Endothelial cell (in vitro differentiated cells): Measurements from ENCODE around the gene PYGO1. TPM values are rescaled to one million over a fixed set of nuclear protein-coding genes. Genes with fewer than 3 reads are reported as not detected.

Source experiments
- DNase-seq: peaks from one replicate; pipeline ENCODE4 v3.0.0; 2021; ENCODE audit warnings: low spot score
- H3K27ac Mint-ChIP-seq: one replicate; pipeline ENCODE4 v1.8.0; 2021; ENCODE audit warnings: mixed read lengths, inconsistent platforms; ENCODE audit not compliant: unreplicated experiment
- H3K27me3 Mint-ChIP-seq: one replicate; pipeline ENCODE4 v1.8.0; 2021; ENCODE audit warnings: mild to moderate bottlenecking, moderate library complexity, mixed read lengths, inconsistent platforms; ENCODE audit not compliant: unreplicated experiment
- H3K36me3 Mint-ChIP-seq: one replicate; pipeline ENCODE4 v1.8.0; 2021; ENCODE audit warnings: mild to moderate bottlenecking, low read depth, mixed read lengths, inconsistent platforms; ENCODE audit not compliant: unreplicated experiment
- H3K4me1 Mint-ChIP-seq: one replicate; pipeline ENCODE4 v1.8.0; 2021; ENCODE audit warnings: mild to moderate bottlenecking, mixed read lengths, inconsistent platforms; ENCODE audit not compliant: unreplicated experiment
- H3K4me3 Mint-ChIP-seq: one replicate; pipeline ENCODE4 v1.8.0; 2021; ENCODE audit warnings: mild to moderate bottlenecking, mixed read lengths, inconsistent platforms; ENCODE audit not compliant: unreplicated experiment
- H3K9me3 Mint-ChIP-seq: one replicate; pipeline ENCODE4 v1.8.0; 2021; ENCODE audit warnings: mixed read lengths, inconsistent platforms; ENCODE audit not compliant: unreplicated experiment
- total RNA-seq: library from RNA; stranded (reverse); fragmentation: NEBNext Ultra II Directional; extraction: Animal tissue kit (Norgen Biotek cat#: 25700); gene quantifications from one replicate; pipeline ENCODE4 v1.2.1, GENCODE V29; 2021; ENCODE audit not compliant: unreplicated experiment
- TF ChIP-seq, protein P1 (sequence below): fragments of 200-600 bp; sonication (generic); IDR thresholded peaks from one replicate; pipeline ENCODE4 v1.5.0; 2021; ENCODE audit warnings: antibody characterized with exemption; ENCODE audit not compliant: unreplicated experiment

PYGO1 gene
- total RNA-seq, 1 donor from 2014 or later: 1.5 TPM

DNA sequence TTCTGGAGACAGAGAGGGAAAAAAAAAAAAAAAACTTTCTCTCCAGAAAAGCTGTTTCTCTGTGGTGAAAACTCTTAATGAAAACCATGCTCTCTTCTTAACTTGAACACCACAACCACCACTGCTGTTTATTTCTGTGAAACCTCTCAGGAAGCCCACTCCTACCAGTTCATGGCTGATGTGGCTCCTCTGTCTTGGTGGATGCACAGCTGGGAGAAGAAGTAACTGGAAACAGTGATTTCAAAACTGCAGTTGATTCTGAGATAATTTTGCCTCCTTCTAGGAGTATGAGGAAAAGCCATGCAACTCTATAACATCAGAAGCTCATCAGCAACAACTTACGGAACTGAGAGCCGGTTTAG is 40.2 kb upstream of the PYGO1 start:
- H3K27me3 Mint-ChIP-seq: peaks cover 3% of the 10 kb centered on the region
- H3K4me1 Mint-ChIP-seq: peaks cover 4% of the 10 kb centered on the region
- H3K36me3 Mint-ChIP-seq: peaks cover 27% of the 10 kb centered on the region
- H3K27ac Mint-ChIP-seq: no peak overlapping the region
- TF ChIP-seq, protein P1, sequence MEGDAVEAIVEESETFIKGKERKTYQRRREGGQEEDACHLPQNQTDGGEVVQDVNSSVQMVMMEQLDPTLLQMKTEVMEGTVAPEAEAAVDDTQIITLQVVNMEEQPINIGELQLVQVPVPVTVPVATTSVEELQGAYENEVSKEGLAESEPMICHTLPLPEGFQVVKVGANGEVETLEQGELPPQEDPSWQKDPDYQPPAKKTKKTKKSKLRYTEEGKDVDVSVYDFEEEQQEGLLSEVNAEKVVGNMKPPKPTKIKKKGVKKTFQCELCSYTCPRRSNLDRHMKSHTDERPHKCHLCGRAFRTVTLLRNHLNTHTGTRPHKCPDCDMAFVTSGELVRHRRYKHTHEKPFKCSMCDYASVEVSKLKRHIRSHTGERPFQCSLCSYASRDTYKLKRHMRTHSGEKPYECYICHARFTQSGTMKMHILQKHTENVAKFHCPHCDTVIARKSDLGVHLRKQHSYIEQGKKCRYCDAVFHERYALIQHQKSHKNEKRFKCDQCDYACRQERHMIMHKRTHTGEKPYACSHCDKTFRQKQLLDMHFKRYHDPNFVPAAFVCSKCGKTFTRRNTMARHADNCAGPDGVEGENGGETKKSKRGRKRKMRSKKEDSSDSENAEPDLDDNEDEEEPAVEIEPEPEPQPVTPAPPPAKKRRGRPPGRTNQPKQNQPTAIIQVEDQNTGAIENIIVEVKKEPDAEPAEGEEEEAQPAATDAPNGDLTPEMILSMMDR: no peak
- no peaks in the 10 kb centered on the region for H3K9me3 Mint-ChIP-seq
- H3K4me3 Mint-ChIP-seq: no peak overlapping the region
- DNase-seq: no peak

DNA sequence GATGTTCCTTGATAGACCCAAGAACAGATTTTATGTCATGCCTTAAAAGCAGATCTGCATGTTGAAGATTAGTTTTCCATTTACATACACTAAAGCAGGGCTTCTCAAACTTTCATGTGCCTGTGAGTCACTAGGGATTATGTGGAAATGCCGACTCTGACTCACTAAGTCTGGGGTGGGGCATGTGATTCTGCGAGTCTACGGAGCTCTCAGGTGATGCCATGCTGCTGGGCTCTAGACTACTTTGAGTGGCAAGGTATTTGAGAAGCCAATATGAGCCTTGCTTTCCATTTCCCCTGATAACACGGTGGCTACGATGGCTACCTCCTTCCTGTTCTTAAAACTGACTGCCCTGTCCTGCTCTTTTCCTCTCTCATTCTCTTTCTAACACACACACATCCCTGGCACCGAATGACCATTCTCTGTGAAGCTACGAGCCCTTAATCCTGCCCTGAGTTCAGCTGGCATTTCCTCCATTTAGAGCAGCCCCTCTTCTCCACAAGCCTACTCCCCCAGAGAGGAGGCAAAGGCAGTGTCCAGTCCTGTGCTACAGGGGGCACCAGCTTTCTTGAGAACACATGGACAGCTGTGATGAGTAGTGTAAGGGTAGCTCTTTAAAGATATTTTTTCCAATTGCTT is 39.7 kb upstream of the PYGO1 start:
- peaks cover 27% of the 10 kb centered on the region for H3K36me3 Mint-ChIP-seq
- no peak overlapping the region for H3K27ac Mint-ChIP-seq
- no peak overlapping the region for H3K4me3 Mint-ChIP-seq
- DNase-seq: no peak
- TF ChIP-seq, protein P1: no peak
- no peaks in the 10 kb centered on the region for H3K9me3 Mint-ChIP-seq
- H3K4me1 Mint-ChIP-seq: peaks cover 4% of the 10 kb centered on the region
- peaks cover 3% of the 10 kb centered on the region for H3K27me3 Mint-ChIP-seq

DNA sequence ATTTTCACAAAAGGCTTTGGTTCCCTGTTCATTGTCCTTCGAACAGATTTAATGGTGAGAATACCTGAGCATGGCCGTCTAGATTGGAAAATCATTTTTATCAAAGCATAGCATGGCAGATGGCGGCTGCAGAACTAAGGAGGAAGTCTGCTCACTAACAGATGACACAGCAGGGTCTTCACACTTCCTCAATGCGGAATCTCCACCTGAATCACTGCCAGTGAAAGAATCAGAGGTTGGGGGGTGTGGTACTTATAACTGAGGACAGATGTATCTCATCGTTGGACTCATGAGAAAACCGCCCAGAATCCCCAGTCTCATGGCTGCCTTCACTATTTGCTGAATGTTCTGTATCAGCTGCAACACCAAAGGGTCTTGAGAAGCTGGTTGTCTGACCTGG is 31.6 kb upstream of the PYGO1 start:
- DNase-seq: no peak
- no peak overlapping the region for H3K27ac Mint-ChIP-seq
- no peaks in the 10 kb centered on the region for H3K27me3 Mint-ChIP-seq
- H3K4me3 Mint-ChIP-seq: no peak overlapping the region
- H3K4me1 Mint-ChIP-seq: no peaks in the 10 kb centered on the region
- H3K36me3 Mint-ChIP-seq: peaks cover 25% of the 10 kb centered on the region
- H3K9me3 Mint-ChIP-seq: no peaks in the 10 kb centered on the region
- TF ChIP-seq, protein P1: no peak

DNA sequence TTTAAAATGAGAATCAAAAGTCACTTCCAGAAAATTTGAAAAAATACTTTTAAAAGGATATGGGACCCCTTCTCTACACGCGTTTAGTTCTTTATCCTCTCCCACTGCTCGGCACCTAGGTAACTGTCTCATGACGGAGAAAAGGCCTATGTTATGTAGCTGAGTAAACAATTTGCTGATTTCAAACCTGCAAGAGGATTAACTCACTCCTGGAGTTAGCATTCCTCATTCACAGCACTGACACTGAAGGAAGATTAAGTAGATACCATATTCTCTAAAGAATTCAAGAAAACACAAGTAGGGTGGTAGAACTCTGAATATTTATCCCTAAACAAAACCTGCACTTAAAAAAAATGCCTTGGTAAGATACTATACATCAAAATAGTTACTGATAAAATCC is 30.2 kb upstream of the PYGO1 start:
- no peaks in the 10 kb centered on the region for H3K9me3 Mint-ChIP-seq
- no peaks in the 10 kb centered on the region for H3K27me3 Mint-ChIP-seq
- DNase-seq: no peak
- no peaks in the 10 kb centered on the region for H3K4me1 Mint-ChIP-seq
- no peak overlapping the region for H3K4me3 Mint-ChIP-seq
- TF ChIP-seq, protein P1: no peak
- H3K36me3 Mint-ChIP-seq: peaks cover 25% of the 10 kb centered on the region
- H3K27ac Mint-ChIP-seq: no peak overlapping the region

DNA sequence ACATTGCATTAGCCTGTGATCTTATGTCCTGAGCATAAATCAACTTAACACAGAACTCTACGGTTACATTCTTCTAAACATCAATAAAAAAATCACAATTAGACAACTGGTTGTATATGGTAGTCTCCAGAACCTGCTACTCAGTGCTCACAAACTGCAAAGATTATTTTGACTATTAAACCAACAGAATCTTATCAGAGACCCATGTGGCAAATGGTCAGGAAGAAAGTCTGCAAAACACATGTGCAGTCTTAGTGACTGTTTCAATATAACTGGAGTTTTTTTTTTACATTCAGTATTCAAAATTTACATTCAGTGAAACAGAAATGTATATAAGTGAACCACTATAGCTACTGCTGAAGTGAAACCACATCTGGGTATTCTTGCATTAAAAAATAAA is 27.3 kb upstream of the PYGO1 start:
- peaks cover 24% of the 10 kb centered on the region for H3K36me3 Mint-ChIP-seq
- H3K4me3 Mint-ChIP-seq: no peak overlapping the region
- H3K27ac Mint-ChIP-seq: no peak overlapping the region
- TF ChIP-seq, protein P1: no peak
- H3K27me3 Mint-ChIP-seq: no peaks in the 10 kb centered on the region
- no peaks in the 10 kb centered on the region for H3K9me3 Mint-ChIP-seq
- no peak for DNase-seq
- no peaks in the 10 kb centered on the region for H3K4me1 Mint-ChIP-seq
